ENCODE data around the gene ZNF662. TPM values are rescaled to one million over a fixed set of nuclear protein-coding genes. Genes with fewer than 3 reads are reported as not detected.

ZNF662 gene
- total and polyA plus RNA-seq, 2 of the 13 experiments (the other 11 are each of a cell fraction or from before 2014, with no cell fraction given) = not detected

GRCh38 chr3:42905740-42906069, 237 bp upstream of the ZNF662 start:
- Histone ChIP-seq H3K4me1 (ENCODE audit: insufficient read depth, low read length) (peaks cover 15% of the 10 kb centered on the region), H3K4me2 (ENCODE audit: low read depth, low read length) (no peak overlapping the region), H3K27me3 (ENCODE audit: control insufficient read depth in 1 of 2, insufficient read depth in 2 of 2, low read length in 2 of 2) (peaks cover 2 to 25% of the 10 kb centered on the region in 2 experiments; a peak in 3 of 5 replicates)

More at GRCh38 chr3:42905740-42906069, 237 bp upstream of the ZNF662 start:
- ChIA-PET POLR2A (no interaction called here), CTCF (ENCODE audit: low intra/inter-chr PET ratio, low total read pairs) (no interaction called here)
- no peaks in the 10 kb centered on the region for H3K9me3 ChIP-seq (ENCODE audit: low read length)
- no peak overlapping the region for H3K9ac ChIP-seq (ENCODE audit: insufficient read depth, low read depth, low read length)
- H3K36me3 ChIP-seq (replicated peaks in 1 of 2; ENCODE audit: control insufficient read depth in 1 of 2, insufficient read depth in 2 of 2, low read length in 2 of 2) = no peaks in the 10 kb centered on the region
- no peaks in the 10 kb centered on the region for H3K79me2 ChIP-seq (ENCODE audit: insufficient read depth, low read length)
- TF ChIP-seq ZNF724P (CRISPR knock-in tag; IDR thresholded peaks at IDR 0.05; ENCODE audit: borderline replicate concordance) (no peak), ZBTB21 (CRISPR knock-in tag; IDR thresholded peaks at IDR 0.05) (no peak), TBP (CRISPR knock-in tag; IDR thresholded peaks at IDR 0.05) (no peak), ZNF556 (CRISPR knock-in tag; IDR thresholded peaks at IDR 0.05; ENCODE audit: borderline replicate concordance) (no peak), ZNF180 (CRISPR knock-in tag; IDR thresholded peaks at IDR 0.05; ENCODE audit: borderline replicate concordance, low read depth) (no peak), ETS1 (CRISPR knock-in tag; IDR thresholded peaks at IDR 0.05) (no peak), FOXA1 (IDR thresholded peaks at IDR 0.05) (no peak), FOXA1 (CRISPR knock-in tag; IDR thresholded peaks at IDR 0.05) (no peak), ZFP37 (CRISPR knock-in tag; IDR thresholded peaks at IDR 0.05; ENCODE audit: borderline replicate concordance) (no peak)
- TF ChIP-seq, protein P1, sequence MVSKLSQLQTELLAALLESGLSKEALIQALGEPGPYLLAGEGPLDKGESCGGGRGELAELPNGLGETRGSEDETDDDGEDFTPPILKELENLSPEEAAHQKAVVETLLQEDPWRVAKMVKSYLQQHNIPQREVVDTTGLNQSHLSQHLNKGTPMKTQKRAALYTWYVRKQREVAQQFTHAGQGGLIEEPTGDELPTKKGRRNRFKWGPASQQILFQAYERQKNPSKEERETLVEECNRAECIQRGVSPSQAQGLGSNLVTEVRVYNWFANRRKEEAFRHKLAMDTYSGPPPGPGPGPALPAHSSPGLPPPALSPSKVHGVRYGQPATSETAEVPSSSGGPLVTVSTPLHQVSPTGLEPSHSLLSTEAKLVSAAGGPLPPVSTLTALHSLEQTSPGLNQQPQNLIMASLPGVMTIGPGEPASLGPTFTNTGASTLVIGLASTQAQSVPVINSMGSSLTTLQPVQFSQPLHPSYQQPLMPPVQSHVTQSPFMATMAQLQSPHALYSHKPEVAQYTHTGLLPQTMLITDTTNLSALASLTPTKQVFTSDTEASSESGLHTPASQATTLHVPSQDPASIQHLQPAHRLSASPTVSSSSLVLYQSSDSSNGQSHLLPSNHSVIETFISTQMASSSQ (IDR thresholded peaks at IDR 0.05; ENCODE audit: low read depth) = no peak
- TF ChIP-seq, protein P1 (CRISPR knock-in tag; IDR thresholded peaks at IDR 0.05; ENCODE audit: borderline replicate concordance) = no peak
- TF ChIP-seq, protein P2, sequence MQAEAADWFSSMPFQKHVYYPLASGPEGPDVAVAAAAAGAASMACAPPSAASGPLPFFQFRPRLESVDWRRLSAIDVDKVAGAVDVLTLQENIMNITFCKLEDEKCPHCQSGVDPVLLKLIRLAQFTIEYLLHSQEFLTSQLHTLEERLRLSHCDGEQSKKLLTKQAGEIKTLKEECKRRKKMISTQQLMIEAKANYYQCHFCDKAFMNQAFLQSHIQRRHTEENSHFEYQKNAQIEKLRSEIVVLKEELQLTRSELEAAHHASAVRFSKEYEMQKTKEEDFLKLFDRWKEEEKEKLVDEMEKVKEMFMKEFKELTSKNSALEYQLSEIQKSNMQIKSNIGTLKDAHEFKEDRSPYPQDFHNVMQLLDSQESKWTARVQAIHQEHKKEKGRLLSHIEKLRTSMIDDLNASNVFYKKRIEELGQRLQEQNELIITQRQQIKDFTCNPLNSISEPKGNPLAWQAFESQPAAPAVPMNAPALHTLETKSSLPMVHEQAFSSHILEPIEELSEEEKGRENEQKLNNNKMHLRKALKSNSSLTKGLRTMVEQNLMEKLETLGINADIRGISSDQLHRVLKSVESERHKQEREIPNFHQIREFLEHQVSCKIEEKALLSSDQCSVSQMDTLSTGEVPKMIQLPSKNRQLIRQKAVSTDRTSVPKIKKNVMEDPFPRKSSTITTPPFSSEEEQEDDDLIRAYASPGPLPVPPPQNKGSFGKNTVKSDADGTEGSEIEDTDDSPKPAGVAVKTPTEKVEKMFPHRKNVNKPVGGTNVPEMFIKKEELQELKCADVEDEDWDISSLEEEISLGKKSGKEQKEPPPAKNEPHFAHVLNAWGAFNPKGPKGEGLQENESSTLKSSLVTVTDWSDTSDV (CRISPR knock-in tag; IDR thresholded peaks at IDR 0.05) = no peak
- H3K27ac ChIP-seq (ENCODE audit: extremely low read length, insufficient read depth, low read length) = no peak overlapping the region
- H3K4me3 ChIP-seq (replicated peaks in 1 of 3; ENCODE audit: insufficient read depth in 1 of 3, low read depth in 2 of 3, low read length in 3 of 3) = no peak overlapping the region
- H4K20me1 ChIP-seq (ENCODE audit: insufficient read depth, low read length) = no peaks in the 10 kb centered on the region
- no TSS peak for BruUV-seq (replicated peaks)
- intact Hi-C loops (cut with micrococcal nuclease; ENCODE audit: unreplicated experiment) = no loop called here
- H2AFZ ChIP-seq (ENCODE audit: low read length) = no peak overlapping the region
- DNase-seq (ENCODE audit: low spot score) (no peak), ATAC-seq (no peak), FAIRE-seq (no peak)
- in situ Hi-C loops (cut with HindIII; ENCODE audit: extremely low pct_ligation_motif_present, low pct_unique_long_range_greater_than_20kb) = no loop called here
- 73% methylated on average over 12 of the region's 12 CpGs for WGBS (ENCODE audit: low lambda C conversion rate)
